Skeletal muscle tissue (tissue), 4 donors: ENCODE results near the gene IFITM2. TPM values are rescaled to one million over a fixed set of nuclear protein-coding genes. Genes with fewer than 3 reads are reported as not detected.
"Not testable (repeated sequence)": the region's sequence is repeated elsewhere in the genome, so short reads cannot be mapped to it uniquely, and the experiment has no call there.

ENCODE experiments used
- H3K27ac ChIP-seq: one replicate; pipeline ENCODE4 v1.7.0; 2013; ENCODE audit warnings: mild to moderate bottlenecking, low read depth, low read length, inconsistent platforms
- H3K27me3 ChIP-seq, 3 donors: one replicate each; pipeline ENCODE4 v1.7.0; 2013; ENCODE audit warnings: low read length in 3 of 3; ENCODE audit not compliant: control insufficient read depth in 3 of 3, insufficient read depth in 3 of 3
- H3K36me3 ChIP-seq, 3 donors: one replicate each; pipeline ENCODE4 v1.7.0; 2013; ENCODE audit warnings: low read length in 3 of 3; ENCODE audit not compliant: control insufficient read depth in 3 of 3, insufficient read depth in 3 of 3
- H3K4me1 ChIP-seq, 3 donors: one replicate each; pipeline ENCODE4 v1.7.0; 2013; ENCODE audit warnings: low read length in 3 of 3, mild to moderate bottlenecking in 3 of 3; ENCODE audit not compliant: control insufficient read depth in 3 of 3, insufficient read depth in 3 of 3
- H3K4me3 ChIP-seq, 3 donors: one replicate each; pipeline ENCODE4 v1.7.0; 2013; ENCODE audit warnings: low read length in 3 of 3
- H3K9ac ChIP-seq, 3 donors: one replicate each; pipeline ENCODE4 v1.7.0; 2013; ENCODE audit warnings: low read length in 3 of 3, mild to moderate bottlenecking in 3 of 3, moderate library complexity in 2 of 3, low read depth in 1 of 3
- H3K9me3 ChIP-seq, 3 donors: one replicate each; pipeline ENCODE4 v1.7.0; 2013; ENCODE audit warnings: low read length in 3 of 3; ENCODE audit not compliant: control insufficient read depth in 3 of 3
- total RNA-seq: library from RNA; depleted of rRNA; stranded (reverse); fragments of >200 nt; gene quantifications from one replicate; pipeline ENCODE4 v1.2.3, GENCODE V29; 2014
- donor health status: Osteomylitis.

The IFITM2 gene
- 6.3 TPM for total RNA-seq

- Histone ChIP-seq H3K4me3 (peak within 1 kb of the TSS; percentile 73 to 82 (median 82)), H3K9ac (peak within 1 kb of the TSS; percentile 73 to 79 (median 74)), H3K4me1 (peaks cover 13 to 33% (median 21%) of the 10 kb centered on the region in 3 donors), H3K27me3 (peaks cover 5 to 19% (median 10%) of the 10 kb centered on the region in 3 donors), H3K27ac (peak within 1 kb of the TSS; percentile 87)
- H3K36me3 ChIP-seq, H3K9me3 ChIP-seq: not testable (repeated sequence)
These were observed at the start of gene IFITM2 for GRCh38 chr11:307766-308708. Gene IFITM2, plus strand, starts transcription at chr11:307816. Its CDS starts 377 bp downstream, at chr11:308193.

DNA sequence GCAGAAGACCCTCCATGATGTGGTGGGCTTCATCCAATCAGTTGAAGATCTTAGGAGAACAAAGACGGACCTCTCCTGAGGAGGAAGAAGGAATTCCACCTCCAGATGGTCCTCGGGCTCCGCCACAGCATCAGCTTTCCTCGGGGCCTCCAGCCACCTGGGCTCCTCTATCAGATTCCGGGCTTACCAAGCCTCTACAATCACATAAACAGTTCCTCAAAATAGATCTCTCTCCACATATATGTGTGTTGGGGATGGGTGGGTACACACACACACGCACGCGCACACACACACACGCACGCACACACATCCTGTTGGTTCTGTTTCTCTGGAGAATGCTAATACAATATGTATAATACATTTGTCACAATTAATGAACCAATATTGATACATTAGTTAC, 48.2 kb upstream of the IFITM2 start:
- Histone ChIP-seq H3K36me3 (no peaks in the 10 kb centered on the region), H3K9ac (no peak overlapping the region), H3K4me1 (no peaks in the 10 kb centered on the region), H3K27ac (no peak overlapping the region), H3K9me3 (no peaks in the 10 kb centered on the region), H3K4me3 (no peak overlapping the region), H3K27me3 (peaks cover 0 to 10% (median 0%) of the 10 kb centered on the region in 3 donors)

GRCh38 chr11:261624-262023, 46.0 kb upstream of the IFITM2 start:
- Histone ChIP-seq H3K27me3 (peaks cover 0 to 10% (median 0%) of the 10 kb centered on the region in 3 donors), H3K9ac (no peak overlapping the region), H3K4me1 (no peaks in the 10 kb centered on the region), H3K36me3 (no peaks in the 10 kb centered on the region), H3K27ac (no peak overlapping the region), H3K4me3 (no peak overlapping the region), H3K9me3 (no peaks in the 10 kb centered on the region)

DNA sequence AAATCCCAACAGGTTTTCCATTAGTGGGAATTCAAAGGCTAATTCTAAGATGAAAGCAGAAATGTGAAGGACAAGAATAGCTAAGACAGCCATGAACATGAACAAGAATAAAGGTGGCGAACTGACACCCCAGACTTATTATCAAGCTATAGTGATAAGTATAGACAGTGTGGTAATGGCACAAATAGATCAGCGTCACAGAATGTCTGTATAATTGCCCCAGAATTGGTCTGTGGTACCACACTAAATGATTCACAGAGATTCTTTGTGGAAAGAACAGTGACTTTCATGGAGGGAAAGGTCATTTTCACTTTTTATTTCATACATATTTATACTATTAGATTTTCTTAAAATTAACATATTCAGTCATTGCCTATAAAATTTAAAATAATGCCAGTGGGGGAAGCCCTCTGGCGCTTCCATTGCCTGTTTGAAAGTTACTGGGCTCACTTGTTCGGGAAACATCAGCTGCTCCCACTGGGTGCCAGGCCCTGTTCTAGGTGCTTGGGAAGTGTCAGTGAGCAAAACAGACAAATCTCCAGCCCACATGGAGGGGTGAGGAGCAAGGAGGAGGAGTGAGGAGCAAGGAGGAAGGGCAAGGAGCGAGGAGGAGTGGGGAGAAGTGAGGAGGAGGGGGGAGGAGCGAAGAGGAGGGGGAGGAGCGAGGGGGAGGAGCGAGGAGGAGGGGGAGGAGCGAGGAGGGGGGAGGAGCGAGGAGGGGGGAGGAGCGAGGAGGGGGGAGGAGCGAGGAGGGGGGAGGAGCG, 40.8 kb upstream of the IFITM2 start:
- Histone ChIP-seq H3K27me3 (peaks cover 9 to 27% (median 13%) of the 10 kb centered on the region in 3 donors), H3K4me3 (no peak overlapping the region), H3K4me1 (peaks cover 0 to 6% (median 0%) of the 10 kb centered on the region in 3 donors), H3K9ac (no peak overlapping the region), H3K36me3 (no peaks in the 10 kb centered on the region), H3K27ac (no peak overlapping the region), H3K9me3 (no peaks in the 10 kb centered on the region)

DNA sequence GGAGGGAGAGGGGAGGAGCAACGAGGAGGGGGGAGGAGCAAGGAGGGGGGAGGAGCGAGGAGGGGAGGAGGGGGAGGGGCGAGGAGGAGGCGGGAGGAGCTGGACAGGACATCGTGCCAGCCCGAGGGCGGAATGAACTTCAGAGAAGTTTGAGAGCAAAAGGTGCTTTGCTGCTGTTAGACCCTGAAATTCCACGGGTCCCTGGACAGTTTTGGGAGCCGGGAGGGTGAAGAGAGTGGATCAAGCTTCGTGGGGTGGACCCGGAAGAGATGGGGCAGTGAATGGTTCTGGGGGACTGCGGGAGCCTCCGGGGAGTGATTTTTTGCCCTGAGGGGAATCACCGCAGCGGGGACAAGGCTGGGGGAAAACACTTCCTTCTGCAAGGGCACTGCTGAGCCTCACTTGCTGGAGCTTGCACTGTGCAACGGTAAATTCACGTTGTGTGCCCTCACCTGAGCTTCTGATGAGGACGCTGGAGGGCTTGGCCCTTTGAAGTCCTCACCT, 40.1 kb upstream of the IFITM2 start:
- Histone ChIP-seq H3K36me3 (no peaks in the 10 kb centered on the region), H3K9me3 (no peaks in the 10 kb centered on the region), H3K27me3 (peaks cover 11 to 34% (median 17%) of the 10 kb centered on the region in 3 donors), H3K4me1 (peaks cover 0 to 6% (median 0%) of the 10 kb centered on the region in 3 donors), H3K4me3 (peak overlapping the region in 1 of 3 donors; percentile 45), H3K27ac (peak overlapping the region; percentile 58), H3K9ac (peak overlapping the region in 1 of 3 donors; percentile 25)

GRCh38 chr11:268716-269145, 38.9 kb upstream of the IFITM2 start:
- H3K9ac ChIP-seq, H3K4me1 ChIP-seq, H3K36me3 ChIP-seq, H3K9me3 ChIP-seq: not testable (repeated sequence)
- Histone ChIP-seq H3K27me3 (peaks cover 11 to 40% (median 17%) of the 10 kb centered on the region in 3 donors), H3K4me3 (peak overlapping the region in 2 of 3 donors; percentile 8 to 19), H3K27ac (peak overlapping the region; percentile 58)

DNA sequence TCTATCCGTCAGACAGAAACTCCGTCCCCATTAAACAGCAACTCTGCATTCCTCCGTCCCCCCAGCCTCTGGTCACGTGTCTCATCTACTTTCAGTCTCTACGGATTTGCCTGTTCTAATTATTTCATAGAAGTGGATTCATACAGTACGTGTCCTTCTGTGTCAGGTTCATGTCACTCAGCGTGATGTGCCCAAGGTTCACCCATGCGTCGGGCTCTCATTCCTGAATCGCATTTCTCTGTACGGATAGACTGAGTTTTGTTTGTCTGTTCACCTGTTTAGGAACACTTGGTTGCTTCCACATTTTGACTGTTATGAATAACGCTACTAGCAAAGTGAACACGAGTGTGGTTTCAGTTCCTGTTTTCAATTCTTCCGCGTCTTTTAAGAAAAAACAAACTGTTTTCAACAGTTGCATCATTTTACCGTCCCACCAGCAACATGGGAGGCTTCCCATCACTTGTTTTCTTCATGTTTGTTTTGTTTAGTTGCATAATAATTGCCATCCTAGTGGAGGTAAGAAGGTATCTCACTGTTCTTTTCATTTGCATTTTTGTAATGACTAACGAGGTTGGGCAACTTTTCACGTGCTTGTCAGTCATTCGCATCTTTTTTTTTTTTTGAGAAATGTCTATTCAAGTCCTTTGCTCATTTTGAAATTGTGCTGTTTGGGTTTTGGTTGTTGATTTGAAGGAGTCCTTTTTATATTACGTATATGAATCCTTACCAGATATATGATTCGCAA, 38.3 kb upstream of the IFITM2 start:
- peak overlapping the region; percentile 33 for H3K27ac ChIP-seq
- no peaks in the 10 kb centered on the region for H3K36me3 ChIP-seq
- H3K9ac ChIP-seq: no peak overlapping the region
- no peaks in the 10 kb centered on the region for H3K9me3 ChIP-seq
- peaks cover 0 to 6% (median 0%) of the 10 kb centered on the region in 3 donors for H3K4me1 ChIP-seq
- peak overlapping the region in 2 of 3 donors; percentile 8 to 19 for H3K4me3 ChIP-seq
- H3K27me3 ChIP-seq: peaks cover 11 to 40% (median 17%) of the 10 kb centered on the region in 3 donors

- H3K36me3 ChIP-seq: no peaks in the 10 kb centered on the region
- no peak overlapping the region for H3K4me3 ChIP-seq
- no peak overlapping the region for H3K27ac ChIP-seq
- no peaks in the 10 kb centered on the region for H3K9me3 ChIP-seq
- no peak overlapping the region for H3K9ac ChIP-seq
- H3K4me1 ChIP-seq: peaks cover 0 to 6% (median 0%) of the 10 kb centered on the region in 3 donors
- peaks cover 11 to 40% (median 17%) of the 10 kb centered on the region in 3 donors for H3K27me3 ChIP-seq
These were observed 36.9 kb upstream of the IFITM2 start for GRCh38 chr11:270451-271318.
